GM18951 (cell line): ENCODE results near the gene SELENOS.

Source experiments
- POLR2A ChIP-seq: IDR thresholded peaks from 4 replicates; pipeline ENCODE4 v1.6.1; 2011; ENCODE audit warnings: mild to moderate bottlenecking; ENCODE audit not compliant: insufficient read length, insufficient read depth; ENCODE audit errors: extremely low read depth
- in situ Hi-C: fragments of 300-500 bp; cut with MboI; formaldehyde crosslinking; loops from one replicate; pipeline ENCODE4 v1.12.0; 2022; ENCODE audit warnings: low sequenced_read_pairs, mixed read lengths, inconsistent platforms; ENCODE audit not compliant: unreplicated experiment

Gene SELENOS

GRCh38 chr15:101228313-101228712 is 49.0 kb downstream of the SELENOS start:
- no peak for TF ChIP-seq POLR2A
- in situ Hi-C loops = no loop called here

GRCh38 chr15:101225658-101226057 is 51.6 kb downstream of the SELENOS start:
- in situ Hi-C loops = no loop called here
- no peak for TF ChIP-seq POLR2A
